ENCODE data around the gene IFNB1.

DNA sequence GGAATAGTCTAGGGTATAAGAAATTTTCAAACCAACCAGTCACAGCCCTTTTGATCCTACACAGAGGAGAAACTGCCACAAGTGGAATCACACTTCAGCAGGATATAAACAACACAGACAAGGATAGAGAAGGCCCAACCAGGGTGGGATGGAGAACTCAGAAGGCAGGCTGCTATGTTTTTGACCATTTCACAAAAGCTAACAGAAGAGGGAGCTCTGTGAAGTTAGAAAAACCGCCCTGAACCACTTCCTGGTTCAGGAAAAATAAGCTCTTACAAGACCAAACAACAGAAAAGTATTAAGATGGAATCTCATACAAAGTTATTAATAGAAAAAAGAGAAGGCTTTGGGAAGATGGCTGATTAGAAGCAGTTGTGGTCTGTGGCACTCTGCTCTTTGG lies 960 bp upstream of the IFNB1 start:
- TF ChIP-seq POLR2A (IDR thresholded peaks at IDR 0.05; ENCODE audit: low read depth): no peak
- TF ChIP-seq, protein P1, sequence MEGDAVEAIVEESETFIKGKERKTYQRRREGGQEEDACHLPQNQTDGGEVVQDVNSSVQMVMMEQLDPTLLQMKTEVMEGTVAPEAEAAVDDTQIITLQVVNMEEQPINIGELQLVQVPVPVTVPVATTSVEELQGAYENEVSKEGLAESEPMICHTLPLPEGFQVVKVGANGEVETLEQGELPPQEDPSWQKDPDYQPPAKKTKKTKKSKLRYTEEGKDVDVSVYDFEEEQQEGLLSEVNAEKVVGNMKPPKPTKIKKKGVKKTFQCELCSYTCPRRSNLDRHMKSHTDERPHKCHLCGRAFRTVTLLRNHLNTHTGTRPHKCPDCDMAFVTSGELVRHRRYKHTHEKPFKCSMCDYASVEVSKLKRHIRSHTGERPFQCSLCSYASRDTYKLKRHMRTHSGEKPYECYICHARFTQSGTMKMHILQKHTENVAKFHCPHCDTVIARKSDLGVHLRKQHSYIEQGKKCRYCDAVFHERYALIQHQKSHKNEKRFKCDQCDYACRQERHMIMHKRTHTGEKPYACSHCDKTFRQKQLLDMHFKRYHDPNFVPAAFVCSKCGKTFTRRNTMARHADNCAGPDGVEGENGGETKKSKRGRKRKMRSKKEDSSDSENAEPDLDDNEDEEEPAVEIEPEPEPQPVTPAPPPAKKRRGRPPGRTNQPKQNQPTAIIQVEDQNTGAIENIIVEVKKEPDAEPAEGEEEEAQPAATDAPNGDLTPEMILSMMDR (IDR thresholded peaks at IDR 0.05): no peak

Data from esophagus muscularis mucosa (tissue), 3 donors.